Measurements from ENCODE around the gene NT5C2.

DNA sequence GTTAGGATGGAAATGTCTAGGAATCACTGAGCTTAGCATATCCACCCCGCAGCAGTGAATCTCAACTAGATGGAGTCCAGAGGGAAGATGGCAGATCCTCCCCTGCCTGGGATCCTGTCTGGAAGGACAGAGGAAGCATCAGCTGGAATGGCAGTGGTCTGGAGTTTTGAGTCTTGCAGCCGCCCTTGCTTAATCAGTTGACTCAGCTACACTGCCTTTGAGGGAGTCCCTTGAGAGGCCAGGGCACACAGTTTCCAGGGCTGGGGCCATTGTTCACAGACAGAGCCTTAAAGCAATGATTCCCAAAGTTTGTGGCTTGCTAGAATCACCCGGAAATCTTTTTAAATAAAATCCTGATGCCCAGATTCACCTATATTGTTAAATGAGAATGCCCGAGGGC is 128.1 kb downstream of the NT5C2 start:
- no peak for TF ChIP-seq POLR2AphosphoS5 (IDR thresholded peaks at IDR 0.05; ENCODE audit: borderline replicate concordance, low read depth, low read length)
- TF ChIP-seq EZH2 (IDR thresholded peaks at IDR 0.05): no peak
- no peak for TF ChIP-seq FOXP2 (optimal IDR thresholded peaks at IDR 0.05; ENCODE audit: control extremely low read depth, extremely low read length, insufficient read depth)

All from SK-N-MC (cell line).